GM19035 (cell line): Measurements from ENCODE around the gene OR7A10.

ENCODE experiments used
- ATAC-seq: cut with Tn5 transposase; IDR thresholded peaks from one replicate; pipeline ENCODE4 v1.9.1; 2021; ENCODE audit not compliant: unreplicated experiment

The OR7A10 gene

DNA sequence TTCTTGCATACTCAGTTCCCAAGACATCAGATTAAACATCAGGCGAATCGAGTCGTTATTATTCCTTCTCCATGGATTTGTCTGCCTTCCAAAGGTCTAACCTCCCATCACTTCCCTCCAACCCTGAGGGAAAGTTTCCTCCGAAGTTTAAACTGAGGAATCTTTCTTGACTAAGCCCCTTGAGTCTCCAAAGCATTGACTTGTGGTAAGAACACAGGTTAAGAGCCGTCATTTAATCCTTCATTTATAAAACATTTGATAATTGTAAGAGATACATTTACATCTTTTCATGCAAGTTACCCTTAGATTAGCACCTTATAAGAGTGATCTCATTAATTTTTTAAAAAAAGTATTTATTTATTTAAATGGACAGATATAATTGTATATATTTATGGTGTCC lies at the start of gene OR7A10:
Gene OR7A10 (minus strand): TSS at position 101 of the 400 bp plus-strand sequence. CDS start 7,045 bp downstream, outside the sequence.
- ATAC-seq: no peak

DNA sequence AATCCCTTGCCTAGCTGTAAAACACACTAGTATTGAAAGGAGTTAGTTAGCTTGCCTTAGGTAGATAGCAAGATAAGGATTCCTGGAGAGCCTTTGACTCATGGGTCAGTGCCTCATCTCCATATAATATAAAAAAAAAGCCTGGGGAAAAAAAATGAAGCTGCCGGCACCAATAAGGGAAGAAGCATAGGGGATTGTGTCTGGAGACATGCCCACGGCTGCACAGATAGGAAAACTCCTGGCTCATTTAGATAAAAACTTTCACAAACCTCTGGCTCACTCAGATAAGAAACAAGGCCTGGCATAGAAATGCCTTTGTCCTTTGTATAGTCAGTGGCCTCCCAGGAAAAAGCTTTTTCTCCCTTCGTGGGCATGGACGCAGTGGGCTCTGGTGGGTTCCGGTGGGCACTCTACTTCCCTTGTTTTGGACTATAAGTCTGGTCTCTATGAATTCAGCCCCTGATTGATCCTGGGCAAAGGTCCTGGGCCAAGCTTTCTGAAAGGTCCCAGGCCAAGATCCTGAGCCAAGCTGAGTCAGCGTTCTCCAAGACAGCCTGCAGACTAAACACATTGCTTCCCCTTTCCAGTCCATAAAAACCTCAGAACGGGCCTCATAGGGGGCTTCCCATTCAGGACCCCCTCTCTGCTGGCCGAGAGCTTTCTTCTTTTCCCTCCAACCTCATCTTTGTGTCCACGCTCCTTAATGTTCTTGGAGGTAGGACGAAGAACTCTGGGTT lies 42.1 kb upstream of the OR7A10 start:
- ATAC-seq: no peak

DNA sequence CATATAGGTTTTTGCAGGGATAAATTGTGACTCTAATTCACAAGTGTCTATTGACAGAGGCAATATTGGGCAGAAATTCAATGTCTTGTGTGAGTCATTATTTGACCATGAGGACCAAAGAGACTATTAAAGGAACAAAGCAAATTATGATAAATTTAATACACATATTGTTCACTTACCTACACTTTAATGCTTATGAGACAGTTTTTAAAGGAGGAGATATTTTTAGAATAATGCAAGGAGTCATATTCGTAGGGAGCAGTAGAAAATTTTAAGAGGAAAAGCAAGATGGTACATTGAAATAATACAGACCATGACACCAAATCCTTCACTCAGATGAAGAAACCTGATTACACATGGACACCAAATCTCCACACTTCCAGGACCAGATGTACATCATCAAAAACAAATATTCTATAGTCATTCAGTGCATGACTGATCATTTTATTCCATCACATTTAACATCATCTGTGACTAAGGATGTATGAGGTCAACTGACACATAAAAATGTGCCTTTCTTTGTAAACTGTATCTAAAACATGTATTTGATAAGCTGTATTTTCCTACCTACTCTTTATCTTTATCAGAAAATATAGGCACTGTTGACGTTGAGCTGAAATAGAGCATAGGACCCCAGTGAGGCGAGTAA lies 41.4 kb upstream of the OR7A10 start:
- no peak for ATAC-seq

DNA sequence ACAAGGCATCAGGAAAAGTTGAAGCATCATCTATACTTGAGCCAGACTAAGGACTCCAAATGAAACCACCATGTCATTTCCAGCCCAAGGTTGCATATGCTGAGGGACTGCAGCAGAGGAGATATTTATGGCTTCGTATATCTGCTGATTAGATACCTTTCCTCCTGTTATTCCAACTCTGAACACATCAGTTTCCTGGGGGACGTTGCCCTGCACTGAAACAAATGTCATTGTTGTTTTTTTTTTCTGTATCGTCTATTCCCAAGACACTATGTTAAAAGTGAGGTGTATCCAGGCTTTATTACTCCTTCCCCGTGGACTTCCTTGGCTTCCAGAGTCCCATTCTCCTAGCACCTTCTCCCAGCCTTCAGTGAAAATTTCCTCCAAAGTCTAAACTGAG lies 37.3 kb upstream of the OR7A10 start, which contains the start of gene OR7A17:
Gene OR7A17 (minus strand): TSS at position 101 of the 400 bp plus-strand sequence. CDS start 4,777 bp downstream, outside the sequence.
- no peak for ATAC-seq

DNA sequence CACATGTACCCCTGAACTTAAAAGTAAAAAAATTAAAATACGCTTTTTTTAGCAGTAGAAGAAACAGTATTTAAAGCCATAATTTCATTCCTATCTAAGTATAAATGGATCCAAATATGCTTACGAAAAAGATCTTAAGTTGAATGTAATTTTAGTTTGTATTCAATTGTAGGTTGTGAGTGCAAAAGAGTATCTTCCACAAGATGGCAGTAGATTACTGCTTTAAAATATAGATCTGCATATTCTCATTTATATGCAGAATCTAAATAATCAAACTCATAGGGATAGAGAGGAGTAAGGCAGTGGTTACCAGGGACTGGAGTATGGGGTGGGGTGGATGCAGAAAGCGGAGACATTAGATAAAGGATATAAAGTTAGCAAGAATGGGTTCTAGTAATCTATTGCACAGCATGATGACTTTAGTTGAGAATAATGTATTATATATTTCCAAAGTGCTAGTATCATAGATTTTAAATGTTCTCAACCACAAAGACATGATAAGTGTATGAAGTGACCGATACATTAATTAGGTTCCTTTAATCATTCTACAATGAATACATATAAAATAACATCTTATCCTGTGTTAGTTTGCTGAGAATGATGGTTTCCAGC lies 23.0 kb upstream of the OR7A10 start:
- ATAC-seq: no peak

DNA sequence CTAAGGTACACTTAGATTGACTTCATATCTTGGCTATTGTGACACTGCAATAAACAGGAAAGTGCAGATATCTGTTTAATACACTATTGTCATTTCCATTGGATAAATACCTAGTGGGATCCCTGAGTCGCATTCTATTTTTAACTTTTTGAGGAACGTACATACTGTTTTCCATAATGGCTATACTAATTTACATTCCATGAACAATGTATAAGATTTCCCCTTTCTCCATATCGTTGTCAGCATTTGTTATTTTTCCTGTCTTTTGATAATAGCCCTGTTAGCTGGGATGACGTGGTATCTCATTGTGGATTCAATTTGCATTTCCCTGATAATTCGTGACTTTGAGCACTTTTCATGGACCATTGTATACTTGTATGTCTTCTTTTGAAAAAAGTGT lies 19.8 kb upstream of the OR7A10 start:
- ATAC-seq: no peak

DNA sequence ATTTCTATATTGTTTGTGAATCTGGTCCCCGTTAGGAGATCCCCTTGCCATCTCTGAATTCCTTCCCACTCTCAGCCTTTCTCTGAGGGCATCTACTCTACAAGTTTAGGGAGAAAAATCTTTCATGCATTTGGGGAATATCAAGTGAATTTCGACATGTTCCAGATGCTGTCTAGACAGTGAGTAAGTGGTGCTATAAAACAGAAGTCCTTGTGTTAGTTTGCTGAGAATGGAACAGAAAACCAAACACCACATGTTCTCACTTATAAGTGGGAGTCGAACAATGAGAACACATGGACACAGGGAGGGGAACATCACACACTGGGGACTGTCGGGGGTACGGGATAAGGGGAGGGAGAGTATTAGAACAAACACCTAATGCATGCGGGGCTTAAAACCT lies 5.1 kb downstream of the OR7A10 start:
- ATAC-seq: no peak

DNA sequence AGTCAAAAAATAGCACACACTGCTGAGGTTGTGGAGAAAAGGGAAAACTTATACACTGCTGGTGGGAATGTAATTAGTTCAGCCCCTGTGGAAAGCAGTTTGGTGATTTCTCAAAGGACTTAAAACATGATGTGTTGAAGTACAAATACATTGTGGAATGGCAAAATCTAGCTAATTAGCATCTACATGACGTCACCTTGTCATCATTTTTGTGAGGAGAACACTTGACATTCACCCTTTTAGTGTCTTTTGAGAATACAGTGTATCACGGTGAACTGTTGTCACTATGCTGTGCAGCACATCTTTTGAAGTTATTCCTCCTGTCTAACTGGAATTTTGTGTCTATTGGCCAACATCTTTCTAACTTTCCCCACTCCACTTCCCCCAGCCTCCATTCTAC lies 5.6 kb downstream of the OR7A10 start:
- ATAC-seq: no peak

DNA sequence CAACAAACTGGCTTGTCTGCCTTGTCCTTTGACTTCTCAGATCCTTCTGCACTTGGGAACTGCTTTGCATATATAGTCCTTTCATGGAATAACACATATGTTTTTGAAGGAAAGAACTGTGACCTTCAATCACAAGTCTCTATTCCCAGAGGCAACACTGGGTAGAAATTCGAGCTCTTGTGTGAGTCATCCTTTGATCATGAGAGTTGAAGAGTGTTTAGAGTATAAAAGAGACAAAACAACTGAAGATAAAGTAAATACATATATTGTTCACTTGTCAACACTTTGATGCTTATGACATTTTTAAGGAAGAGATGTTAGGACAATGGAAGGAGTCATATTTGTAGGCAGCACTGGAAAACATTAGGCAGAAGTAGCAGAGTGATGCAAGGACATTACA lies 8.5 kb downstream of the OR7A10 start:
- ATAC-seq: no peak

DNA sequence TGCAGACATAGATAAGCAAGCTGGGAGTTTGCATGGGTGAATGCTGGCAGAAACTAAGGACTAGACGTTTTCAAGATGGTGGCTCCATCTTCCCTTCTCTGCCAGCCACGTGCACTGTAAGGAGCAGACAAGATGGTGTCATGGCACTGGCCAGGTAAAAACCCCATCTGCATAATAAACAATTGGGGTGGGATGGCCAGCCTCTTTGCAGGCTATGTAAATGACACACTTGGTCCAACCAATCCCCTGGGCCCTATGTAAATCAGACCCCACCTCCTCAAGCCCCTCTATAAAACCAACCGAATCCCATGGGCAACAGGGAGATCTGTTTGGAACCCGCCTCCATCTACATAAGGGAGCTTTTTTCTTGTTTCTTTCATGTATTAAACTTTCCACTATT lies 11.3 kb downstream of the OR7A10 start:
- no peak for ATAC-seq

DNA sequence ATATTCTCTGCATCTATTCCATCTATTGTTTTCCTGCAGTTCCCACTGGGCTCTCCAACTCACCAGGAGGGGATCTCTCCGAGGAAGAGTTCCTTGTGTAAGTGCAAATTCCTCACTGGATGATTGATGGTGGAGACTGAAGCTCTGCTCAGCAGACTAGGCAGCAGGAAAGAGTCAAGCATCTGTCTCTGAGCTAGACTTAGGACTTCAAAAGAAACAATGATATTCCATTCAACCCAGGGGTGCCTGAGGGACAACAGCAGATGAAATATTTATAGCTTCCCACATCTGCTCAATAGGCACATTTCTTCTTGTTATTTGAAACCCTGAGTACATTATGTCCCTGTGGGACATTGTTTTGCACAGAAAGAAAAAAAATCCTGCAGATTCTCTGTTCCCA lies 13.7 kb downstream of the OR7A10 start, which contains the start of the genes OR7A5 and OR7C1:
Gene OR7A5 (minus strand): TSS at position 175 of the 400 bp plus-strand sequence. CDS start 6,944 bp downstream, outside the sequence.
Gene OR7C1 (minus strand): TSS at position 175 of the 400 bp plus-strand sequence. CDS start 35,049 bp downstream, outside the sequence.
- no peak for ATAC-seq

DNA sequence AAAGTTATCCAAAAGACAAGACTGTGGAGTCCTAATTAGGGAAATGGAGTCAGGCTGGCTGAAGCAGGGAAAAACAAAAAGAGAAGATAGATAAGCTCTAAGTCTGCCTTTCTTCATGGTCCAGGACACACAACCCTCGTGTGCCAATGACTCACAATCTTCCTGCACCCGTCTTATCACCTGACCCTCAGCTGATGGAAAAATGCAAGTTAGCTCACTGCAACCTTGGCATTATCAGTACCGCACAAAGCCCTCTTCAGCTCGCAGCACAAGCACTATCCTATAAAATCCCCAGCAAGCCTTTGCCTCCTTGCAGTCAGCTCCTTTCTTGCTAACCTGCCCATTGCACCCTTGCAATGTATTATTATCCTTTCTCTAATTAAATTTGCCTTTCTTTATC lies 18.0 kb downstream of the OR7A10 start:
- no peak for ATAC-seq

DNA sequence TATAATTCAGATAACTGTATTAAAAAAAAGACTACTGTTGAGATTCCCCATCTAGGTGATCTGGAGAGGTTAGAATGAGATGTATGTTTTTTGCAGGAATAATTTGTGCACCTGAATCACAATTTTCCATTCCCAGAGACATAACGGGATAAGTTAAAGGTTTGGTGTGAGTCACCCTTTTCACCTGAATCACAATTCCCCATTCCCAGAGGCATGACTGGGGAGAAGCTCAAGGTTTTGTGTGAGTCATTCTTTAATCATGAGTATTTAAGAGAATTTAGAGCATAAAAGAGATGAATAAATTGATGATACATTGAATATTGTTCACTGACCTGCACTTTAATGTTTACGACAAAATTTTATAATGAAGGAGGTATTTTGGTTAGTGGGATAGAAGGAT lies 22.7 kb downstream of the OR7A10 start:
- no peak for ATAC-seq

DNA sequence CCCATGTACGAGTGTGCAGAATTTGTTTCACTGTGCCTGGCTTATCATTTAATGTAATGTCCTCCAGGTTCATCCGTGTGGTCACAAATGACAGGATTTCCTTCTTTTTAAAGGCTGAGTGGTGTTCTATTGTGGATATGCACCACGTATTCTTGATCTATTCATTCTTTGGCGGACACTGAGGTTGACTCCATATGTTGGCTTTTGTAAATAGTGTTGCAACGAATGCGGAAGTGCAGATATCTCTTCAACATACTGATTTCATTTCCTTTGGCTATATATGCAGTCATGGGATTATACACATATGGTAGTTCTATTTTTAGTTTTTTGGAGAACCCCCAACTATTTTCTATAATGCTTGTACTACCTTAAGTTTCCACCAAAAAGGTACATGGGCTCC lies 26.8 kb downstream of the OR7A10 start:
- no peak for ATAC-seq

DNA sequence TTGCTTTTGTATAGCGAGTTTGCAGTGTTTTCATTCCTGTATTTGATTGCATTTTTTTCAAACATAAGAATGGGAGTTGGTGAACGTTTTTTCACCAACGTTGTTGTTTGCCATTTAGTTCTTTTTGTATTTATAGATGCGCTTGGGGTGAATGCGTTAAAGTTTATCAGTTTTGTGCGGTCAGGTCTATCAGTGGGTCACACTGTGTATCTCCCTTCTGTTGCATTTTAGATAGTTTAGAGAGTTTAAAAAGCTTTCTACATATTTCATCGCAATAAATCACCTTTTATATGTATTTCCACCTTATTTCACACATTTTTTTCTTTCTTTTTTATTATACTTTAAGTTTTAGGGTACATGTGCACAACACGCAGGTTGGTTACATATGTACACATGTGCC lies 30.1 kb downstream of the OR7A10 start:
- ATAC-seq: no peak

DNA sequence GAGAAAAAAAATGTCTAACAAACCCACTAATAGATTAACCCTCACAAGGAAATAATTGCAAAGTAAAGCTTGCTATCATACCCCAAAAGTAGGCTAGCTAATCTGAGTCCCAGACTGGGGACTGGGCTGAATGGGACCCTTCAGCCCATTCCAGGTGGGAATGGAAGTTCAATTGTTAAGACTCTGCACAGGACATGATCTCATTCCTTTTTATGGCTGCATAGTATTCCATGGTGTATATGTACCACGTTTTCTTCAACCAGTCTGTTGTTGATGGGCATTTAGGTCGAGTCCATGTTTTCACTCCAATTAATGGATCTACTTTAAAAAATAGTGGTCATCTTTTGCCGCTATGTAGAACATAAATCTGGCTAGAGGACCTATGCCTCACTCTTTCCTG lies 31.7 kb downstream of the OR7A10 start:
- ATAC-seq: no peak

DNA sequence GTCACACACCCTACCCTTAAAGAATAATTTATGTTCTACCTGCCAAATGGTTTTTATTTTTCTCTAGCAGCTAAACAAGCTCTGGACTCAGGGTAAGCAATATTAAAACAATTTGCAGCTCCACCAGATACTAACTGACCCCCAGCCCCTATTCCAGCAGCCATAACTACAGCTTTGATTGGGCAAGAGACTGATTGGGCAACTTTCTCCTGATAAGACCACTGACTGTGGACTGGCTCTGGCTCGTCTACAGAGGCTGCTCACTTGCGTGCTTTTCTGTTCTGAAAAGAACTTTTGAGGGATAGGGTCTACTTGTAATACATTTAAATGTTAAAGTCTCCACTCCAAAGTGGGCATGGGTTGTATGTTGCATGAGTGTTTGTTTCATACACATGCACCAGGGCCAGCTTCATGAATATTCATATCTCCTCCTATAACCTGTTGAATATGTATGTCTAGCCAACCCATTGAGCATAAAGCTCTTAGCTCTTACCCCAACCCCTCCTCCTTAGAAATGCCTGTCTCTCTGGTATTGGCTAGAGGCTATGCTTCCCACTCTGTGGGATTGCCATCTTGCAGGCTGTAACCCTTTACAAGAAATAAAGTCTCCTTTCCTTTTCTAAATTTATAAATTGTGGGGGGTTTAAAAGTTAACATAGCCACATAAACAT lies 33.6 kb downstream of the OR7A10 start:
- no peak for ATAC-seq

DNA sequence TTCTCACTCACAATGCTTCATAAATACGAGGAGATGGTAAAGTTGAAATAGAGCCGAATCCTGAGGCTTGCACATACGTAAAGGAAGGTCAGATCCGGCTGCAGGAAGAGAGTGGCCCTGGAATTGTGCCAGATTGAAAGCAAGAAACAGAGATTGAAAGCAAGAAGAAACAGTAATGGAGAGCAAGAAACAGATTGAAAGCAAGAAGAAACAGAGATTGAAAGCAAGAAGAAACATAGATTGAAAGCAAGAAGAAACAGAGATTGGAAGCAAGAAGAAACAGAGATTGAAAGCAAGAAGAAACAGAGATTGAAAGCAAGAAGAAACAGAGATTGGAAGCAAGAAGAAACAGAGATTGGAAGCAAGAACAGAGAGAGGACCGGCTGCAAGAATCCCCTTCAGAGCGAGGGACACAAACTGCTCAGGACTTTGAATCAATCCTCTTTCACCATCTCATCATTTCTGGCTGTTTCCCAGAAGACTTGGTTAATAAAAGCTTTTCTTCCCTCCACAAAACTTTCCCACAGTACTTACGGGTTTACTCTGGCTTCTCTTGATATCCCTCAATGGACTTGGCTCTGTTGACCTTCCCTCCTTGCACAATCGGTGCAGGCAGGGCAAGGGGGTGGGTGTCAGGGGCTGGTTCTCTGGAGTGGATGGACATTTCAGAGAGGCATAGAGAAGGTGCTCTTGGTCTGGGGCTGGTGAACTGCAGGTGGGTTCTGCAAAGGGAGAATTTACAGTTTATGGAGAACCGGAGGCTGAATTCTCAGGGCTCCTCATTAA lies 39.3 kb downstream of the OR7A10 start:
- no peak for ATAC-seq

DNA sequence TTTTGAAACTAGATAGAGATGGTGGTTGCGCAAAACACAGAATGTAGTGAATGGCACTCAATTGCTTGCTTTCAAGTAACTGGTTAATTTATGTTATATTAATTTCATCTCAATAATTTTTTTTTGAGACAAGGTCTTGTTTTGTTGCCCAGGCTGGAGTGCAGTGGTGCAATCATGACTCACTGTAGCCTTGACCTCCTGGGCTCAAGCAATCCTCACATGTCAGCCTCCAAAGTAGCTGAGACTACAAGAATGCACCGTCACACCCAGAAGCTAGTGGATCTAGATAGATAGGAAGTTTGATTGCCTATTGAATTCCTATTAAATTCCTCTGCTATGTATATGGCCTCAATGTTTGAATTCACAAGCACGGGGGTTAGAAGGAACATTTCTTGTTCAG lies 44.0 kb downstream of the OR7A10 start:
- no peak for ATAC-seq

DNA sequence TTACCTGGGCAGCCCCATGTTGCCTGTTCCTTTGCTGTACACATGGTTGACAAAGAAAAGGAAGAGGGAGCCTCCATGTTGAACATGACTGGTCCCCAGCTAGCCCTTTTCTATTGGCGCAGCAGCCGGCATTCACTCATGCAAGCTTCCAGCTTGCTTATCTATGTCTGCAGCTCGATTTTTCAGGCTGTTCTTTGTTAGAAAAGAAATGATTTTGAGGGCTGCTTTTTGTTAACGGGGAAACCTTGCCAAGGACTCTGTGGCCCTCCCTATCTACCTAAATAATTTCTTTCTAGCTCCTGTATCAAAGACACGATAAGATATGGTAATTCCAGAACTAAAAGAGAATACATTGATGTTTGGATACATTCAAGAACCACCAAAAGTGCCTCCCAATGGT lies 50.0 kb downstream of the OR7A10 start:
- ATAC-seq: no peak

DNA sequence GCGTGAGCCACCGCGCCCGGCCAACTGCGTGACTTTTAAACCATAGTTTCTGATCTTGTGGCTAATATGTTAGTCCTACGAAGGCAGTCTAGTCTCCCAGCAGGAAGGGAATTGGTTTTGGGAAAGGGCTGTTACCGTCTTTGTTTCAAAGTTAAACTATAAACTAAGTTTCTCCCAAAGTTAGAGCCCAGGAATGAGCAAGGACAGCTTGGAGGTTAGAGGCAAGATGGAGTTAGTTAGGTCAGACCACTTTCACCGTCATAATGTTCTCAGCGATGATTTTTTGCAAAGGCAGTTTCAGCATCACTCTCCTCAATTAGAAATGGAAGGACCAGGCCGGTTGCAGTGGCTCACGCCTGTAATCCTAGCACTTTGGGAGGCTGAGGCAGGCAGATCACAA lies 52.7 kb downstream of the OR7A10 start:
- no peak for ATAC-seq
